GM12875 (cell line): ENCODE data around the gene PHLPP1.

ENCODE experiments used
- H3K4me3 ChIP-seq: one replicate; pipeline ENCODE4 v1.5.1; 2011; ENCODE audit warnings: low read depth, low read length, control low read depth
- CTCF ChIP-seq: IDR thresholded peaks from 2 replicates; pipeline ENCODE4 v1.5.1; 2011; ENCODE audit warnings: low read depth, mild to moderate bottlenecking, control low read depth, inconsistent platforms, low read length, moderate library complexity, borderline replicate concordance; ENCODE audit not compliant: insufficient read depth

The PHLPP1 gene

GRCh38 chr18:62919109-62919838 is 203.9 kb downstream of the PHLPP1 start:
- no peak overlapping the region for H3K4me3 ChIP-seq
- no peak for TF ChIP-seq CTCF

GRCh38 chr18:62925031-62925688 is 209.8 kb downstream of the PHLPP1 start:
- TF ChIP-seq CTCF: no peak
- H3K4me3 ChIP-seq: no peak overlapping the region

- H3K4me3 ChIP-seq: no peak overlapping the region
- no peak for TF ChIP-seq CTCF
Measured at GRCh38 chr18:62928326-62928725, 213.0 kb downstream of the PHLPP1 start.

GRCh38 chr18:62933261-62933887 is 218.0 kb downstream of the PHLPP1 start:
- H3K4me3 ChIP-seq: no peak overlapping the region
- no peak for TF ChIP-seq CTCF

- no peak for TF ChIP-seq CTCF
- no peak overlapping the region for H3K4me3 ChIP-seq
Measured at GRCh38 chr18:62935994-62936393, 220.7 kb downstream of the PHLPP1 start.

GRCh38 chr18:62937065-62937464 is 221.7 kb downstream of the PHLPP1 start:
- TF ChIP-seq CTCF: no peak
- H3K4me3 ChIP-seq: no peak overlapping the region
